OCI-M1 (cell line): Measurements from ENCODE around the gene ZSCAN26.

Experiments
- DNase-seq: peaks from one replicate; lab custom pipeline; 2025; lab: John Stamatoyannopoulos, UW

The ZSCAN26 gene

GRCh38 chr6:28322661-28323060 is 55.7 kb downstream of the ZSCAN26 start:
- DNase-seq, result no peak

DNA sequence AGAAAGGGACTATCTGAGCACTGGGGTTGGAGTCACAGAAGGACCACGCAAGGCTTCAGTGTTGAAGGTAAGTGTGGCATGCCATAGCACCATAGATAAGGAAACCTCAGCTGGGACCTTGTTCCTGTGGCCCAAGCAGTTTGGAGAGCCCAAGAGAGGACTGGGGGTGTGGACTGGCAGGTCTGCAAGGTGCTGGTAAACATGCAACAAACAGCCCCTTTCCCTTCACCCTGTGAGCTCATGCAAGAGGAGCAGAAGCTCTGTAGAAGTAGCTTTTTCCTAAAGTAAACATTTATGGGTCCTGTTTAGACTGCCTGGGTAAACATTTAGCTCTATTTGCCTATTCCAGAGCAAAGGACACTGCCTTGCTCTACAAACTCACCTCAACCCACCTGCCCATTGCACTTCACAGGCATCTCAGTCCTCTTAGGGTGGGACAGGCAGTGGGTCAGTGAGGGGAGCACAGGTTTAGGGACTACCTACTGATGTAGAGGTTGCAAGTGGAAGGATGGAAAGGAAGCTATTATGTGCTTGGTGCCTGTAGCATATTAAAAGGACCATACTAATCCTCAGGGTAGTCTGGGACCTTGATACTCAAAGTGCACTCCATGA is 57.0 kb downstream of the ZSCAN26 start:
- DNase-seq, result no peak

DNA sequence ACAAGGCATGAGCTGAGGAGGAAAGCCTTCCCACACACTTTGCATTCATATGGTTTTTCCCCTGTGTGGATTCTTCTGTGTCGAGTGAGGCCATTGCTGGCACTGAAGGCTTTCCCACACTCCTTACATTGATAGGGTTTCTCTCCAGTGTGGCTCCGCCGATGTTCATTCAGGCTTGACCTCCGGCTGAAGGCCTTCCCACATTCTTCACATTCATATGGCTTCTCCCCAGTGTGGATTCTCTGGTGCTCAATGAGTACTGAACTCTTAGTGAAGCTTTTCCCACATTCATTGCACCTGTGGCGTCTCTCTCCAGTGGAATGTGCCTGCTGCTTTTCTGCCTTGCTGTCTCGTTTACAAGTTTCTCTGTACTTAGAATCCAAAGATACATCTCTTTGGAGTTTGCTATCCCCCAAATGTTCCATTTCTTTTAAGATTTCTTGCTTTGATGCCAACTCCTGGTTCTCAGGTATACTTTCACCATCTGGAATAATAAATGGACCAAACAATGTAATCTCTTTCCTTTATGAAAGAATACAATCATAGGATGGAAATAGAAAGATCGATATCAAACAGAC is 59.5 kb downstream of the ZSCAN26 start:
- DNase-seq, result no peak
